ENCODE data around the gene AP3B2.

Gene AP3B2

DNA sequence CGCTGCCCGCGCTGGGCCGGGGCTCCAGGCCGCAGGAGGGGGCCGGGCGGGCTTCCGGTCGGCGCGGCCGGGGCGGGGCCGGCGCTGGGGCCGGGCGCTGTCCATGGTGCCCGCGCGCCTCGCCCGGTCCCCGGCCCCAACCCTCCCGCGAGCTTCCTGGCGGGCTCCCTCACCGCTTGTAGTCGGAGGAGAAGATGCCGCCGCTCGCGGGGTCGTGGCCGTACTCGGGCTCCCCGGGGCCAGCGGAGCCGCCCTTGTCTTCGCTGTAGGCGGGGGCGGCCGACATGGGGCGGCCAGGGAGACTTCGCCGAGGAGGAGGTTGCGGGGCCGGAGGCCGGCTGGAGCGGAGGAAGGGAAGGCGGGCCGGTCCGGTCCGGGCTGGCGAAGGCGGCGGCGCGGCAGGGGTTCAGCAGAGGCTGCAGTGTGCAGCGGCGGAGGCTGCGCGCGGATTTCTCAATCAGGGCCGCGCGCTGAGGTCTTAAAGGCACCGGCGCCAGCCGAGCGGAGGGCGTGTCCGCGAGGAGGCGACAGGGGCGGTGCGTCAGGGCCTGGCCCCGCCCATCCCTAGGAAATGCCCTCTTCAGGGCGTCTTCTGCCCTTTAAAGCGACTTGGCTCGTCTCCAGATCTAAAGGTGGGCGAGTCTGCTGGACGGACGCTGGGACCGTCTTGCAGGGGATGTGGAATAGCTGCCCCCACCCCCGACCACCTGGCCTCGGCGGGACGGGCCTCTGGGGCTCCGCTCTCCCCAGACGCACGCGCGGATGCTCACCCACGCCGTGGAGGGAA, at the start of gene AP3B2:
Gene AP3B2 (minus strand): TSS at position 455 of the 787 bp plus-strand sequence. CDS start 169 bp downstream, at position 286.
- Histone ChIP-seq H3K27me3 (ENCODE audit: insufficient read depth, low read length) (no peaks in the 10 kb centered on the region), H3K4me3 (ENCODE audit: low read length) (peak within 1 kb of the TSS; percentile 89), H3K4me1 (ENCODE audit: insufficient read depth, low read length) (peaks cover 26% of the 10 kb centered on the region), H3K36me3 (ENCODE audit: insufficient read depth, low read length) (no peaks in the 10 kb centered on the region), H3K9me3 (ENCODE audit: low read length) (no peaks in the 10 kb centered on the region), H2AFZ (ENCODE audit: low read depth, low read length) (peak within 1 kb of the TSS; percentile 99)

DNA sequence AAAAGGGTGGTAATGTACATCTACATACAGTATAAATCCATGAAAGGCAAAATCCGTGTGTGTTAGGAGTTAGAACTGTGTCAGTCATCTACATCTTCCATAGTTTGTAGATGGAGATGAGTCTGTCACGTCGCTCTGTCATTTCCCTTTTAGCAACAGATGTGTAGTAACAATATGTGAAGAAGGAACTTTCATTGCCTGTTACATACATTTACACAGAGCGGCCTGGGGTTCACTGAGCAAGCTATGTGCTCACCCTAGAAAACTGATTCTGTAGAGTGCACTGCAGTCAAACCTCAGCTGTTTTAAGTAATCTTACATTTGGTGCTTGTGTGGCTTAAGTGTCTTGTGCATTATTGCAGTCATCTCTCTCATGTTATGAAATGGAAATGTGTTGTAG, 41.6 kb upstream of the AP3B2 start:
- no peak overlapping the region for H2AFZ ChIP-seq (ENCODE audit: low read depth, low read length)
- peak overlapping the region; percentile 69 for H3K4me3 ChIP-seq (ENCODE audit: low read length)
- H3K9me3 ChIP-seq (ENCODE audit: low read length): no peaks in the 10 kb centered on the region
- peaks cover 33% of the 10 kb centered on the region for H3K36me3 ChIP-seq (ENCODE audit: insufficient read depth, low read length)
- no peaks in the 10 kb centered on the region for H3K27me3 ChIP-seq (ENCODE audit: insufficient read depth, low read length)
- peaks cover 17% of the 10 kb centered on the region for H3K4me1 ChIP-seq (ENCODE audit: insufficient read depth, low read length)

- Histone ChIP-seq H3K27me3 (ENCODE audit: insufficient read depth, low read length) (no peaks in the 10 kb centered on the region), H2AFZ (ENCODE audit: low read depth, low read length) (no peak overlapping the region), H3K9me3 (ENCODE audit: low read length) (no peaks in the 10 kb centered on the region), H3K4me3 (ENCODE audit: low read length) (peak overlapping the region; percentile 69), H3K36me3 (ENCODE audit: insufficient read depth, low read length) (peaks cover 28% of the 10 kb centered on the region), H3K4me1 (ENCODE audit: insufficient read depth, low read length) (peaks cover 17% of the 10 kb centered on the region)
Measured at GRCh38 chr15:82750831-82751180, 41.1 kb upstream of the AP3B2 start.

- H3K27me3 ChIP-seq (ENCODE audit: insufficient read depth, low read length): no peaks in the 10 kb centered on the region
- no peaks in the 10 kb centered on the region for H3K9me3 ChIP-seq (ENCODE audit: low read length)
- H3K4me3 ChIP-seq (ENCODE audit: low read length): peak overlapping the region; percentile 69
- peaks cover 17% of the 10 kb centered on the region for H3K4me1 ChIP-seq (ENCODE audit: insufficient read depth, low read length)
- H2AFZ ChIP-seq (ENCODE audit: low read depth, low read length): peak overlapping the region; percentile 27
- H3K36me3 ChIP-seq (ENCODE audit: insufficient read depth, low read length): peaks cover 22% of the 10 kb centered on the region
Measured at GRCh38 chr15:82749951-82750830, 40.5 kb upstream of the AP3B2 start.

GRCh38 chr15:82748315-82748714, 38.6 kb upstream of the AP3B2 start:
- Histone ChIP-seq H3K36me3 (ENCODE audit: insufficient read depth, low read length) (peaks cover 7% of the 10 kb centered on the region), H3K4me3 (ENCODE audit: low read length) (no peak overlapping the region), H2AFZ (ENCODE audit: low read depth, low read length) (no peak overlapping the region), H3K9me3 (ENCODE audit: low read length) (no peaks in the 10 kb centered on the region), H3K4me1 (ENCODE audit: insufficient read depth, low read length) (peaks cover 17% of the 10 kb centered on the region), H3K27me3 (ENCODE audit: insufficient read depth, low read length) (no peaks in the 10 kb centered on the region)

DNA sequence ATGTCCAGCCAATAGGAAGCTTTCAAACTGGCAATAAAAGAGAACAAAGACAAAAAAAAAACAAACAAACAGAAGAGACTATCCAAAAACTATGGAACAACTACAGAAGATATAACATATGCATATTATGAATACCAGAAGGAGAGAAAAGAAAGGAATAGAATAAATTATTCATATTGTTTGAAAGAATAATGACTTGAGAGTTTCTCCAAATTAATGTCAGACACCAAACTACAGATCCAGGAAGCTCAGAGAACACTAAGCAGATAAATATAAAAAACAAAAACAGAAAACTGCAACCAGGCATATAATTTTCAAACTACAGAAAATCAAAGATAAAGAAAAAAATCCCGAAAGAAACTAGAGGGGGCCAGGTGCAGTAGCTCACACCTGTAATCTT, 34.1 kb upstream of the AP3B2 start:
- Histone ChIP-seq H3K4me1 (ENCODE audit: insufficient read depth, low read length) (no peaks in the 10 kb centered on the region), H3K36me3 (ENCODE audit: insufficient read depth, low read length) (no peaks in the 10 kb centered on the region), H3K9me3 (ENCODE audit: low read length) (no peaks in the 10 kb centered on the region), H2AFZ (ENCODE audit: low read depth, low read length) (no peak overlapping the region), H3K4me3 (ENCODE audit: low read length) (no peak overlapping the region), H3K27me3 (ENCODE audit: insufficient read depth, low read length) (no peaks in the 10 kb centered on the region)

DNA sequence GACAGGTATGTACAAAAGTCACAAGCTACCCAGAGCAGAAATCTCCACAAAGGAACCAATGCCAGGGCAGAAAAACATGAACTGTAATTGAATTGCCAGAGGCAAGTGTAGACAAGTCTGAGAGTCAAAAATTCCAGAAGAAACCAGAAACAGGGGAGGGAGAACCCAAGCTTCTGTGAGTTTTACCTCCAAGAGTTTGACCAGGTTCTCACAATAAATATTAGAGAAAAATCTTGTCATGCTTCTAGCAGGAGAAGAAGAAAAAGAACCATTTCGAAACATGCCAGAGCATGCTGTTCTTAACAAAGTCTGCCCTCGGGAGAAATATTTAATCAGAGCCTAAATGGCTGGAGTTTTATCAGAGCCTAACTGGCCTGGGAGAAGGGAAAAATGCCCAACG, 32.5 kb upstream of the AP3B2 start:
- Histone ChIP-seq H2AFZ (ENCODE audit: low read depth, low read length) (no peak overlapping the region), H3K4me3 (ENCODE audit: low read length) (no peak overlapping the region), H3K4me1 (ENCODE audit: insufficient read depth, low read length) (no peaks in the 10 kb centered on the region), H3K36me3 (ENCODE audit: insufficient read depth, low read length) (no peaks in the 10 kb centered on the region), H3K9me3 (ENCODE audit: low read length) (no peaks in the 10 kb centered on the region), H3K27me3 (ENCODE audit: insufficient read depth, low read length) (no peaks in the 10 kb centered on the region)

GRCh38 chr15:82739086-82739485, 29.4 kb upstream of the AP3B2 start:
- no peaks in the 10 kb centered on the region for H3K27me3 ChIP-seq (ENCODE audit: insufficient read depth, low read length)
- peaks cover 2% of the 10 kb centered on the region for H3K36me3 ChIP-seq (ENCODE audit: insufficient read depth, low read length)
- H3K4me1 ChIP-seq (ENCODE audit: insufficient read depth, low read length): no peaks in the 10 kb centered on the region
- H2AFZ ChIP-seq (ENCODE audit: low read depth, low read length): no peak overlapping the region
- no peaks in the 10 kb centered on the region for H3K9me3 ChIP-seq (ENCODE audit: low read length)
- no peak overlapping the region for H3K4me3 ChIP-seq (ENCODE audit: low read length)

GRCh38 chr15:82737975-82738374, 28.3 kb upstream of the AP3B2 start:
- Histone ChIP-seq H3K9me3 (ENCODE audit: low read length) (no peaks in the 10 kb centered on the region), H3K27me3 (ENCODE audit: insufficient read depth, low read length) (no peaks in the 10 kb centered on the region), H3K4me1 (ENCODE audit: insufficient read depth, low read length) (no peaks in the 10 kb centered on the region), H3K4me3 (ENCODE audit: low read length) (no peak overlapping the region), H2AFZ (ENCODE audit: low read depth, low read length) (no peak overlapping the region), H3K36me3 (ENCODE audit: insufficient read depth, low read length) (peaks cover 2% of the 10 kb centered on the region)

GRCh38 chr15:82731527-82731926, 21.9 kb upstream of the AP3B2 start:
- H3K27me3 ChIP-seq (ENCODE audit: insufficient read depth, low read length): no peaks in the 10 kb centered on the region
- no peaks in the 10 kb centered on the region for H3K9me3 ChIP-seq (ENCODE audit: low read length)
- no peak overlapping the region for H3K4me3 ChIP-seq (ENCODE audit: low read length)
- no peaks in the 10 kb centered on the region for H3K4me1 ChIP-seq (ENCODE audit: insufficient read depth, low read length)
- no peak overlapping the region for H2AFZ ChIP-seq (ENCODE audit: low read depth, low read length)
- H3K36me3 ChIP-seq (ENCODE audit: insufficient read depth, low read length): no peaks in the 10 kb centered on the region

GRCh38 chr15:82730022-82730530, 20.4 kb upstream of the AP3B2 start:
- Histone ChIP-seq H2AFZ (ENCODE audit: low read depth, low read length) (no peak overlapping the region), H3K4me3 (ENCODE audit: low read length) (no peak overlapping the region), H3K27me3 (ENCODE audit: insufficient read depth, low read length) (no peaks in the 10 kb centered on the region), H3K9me3 (ENCODE audit: low read length) (no peaks in the 10 kb centered on the region), H3K36me3 (ENCODE audit: insufficient read depth, low read length) (no peaks in the 10 kb centered on the region), H3K4me1 (ENCODE audit: insufficient read depth, low read length) (no peaks in the 10 kb centered on the region)

GRCh38 chr15:82726816-82727215, 17.1 kb upstream of the AP3B2 start:
- no peaks in the 10 kb centered on the region for H3K4me1 ChIP-seq (ENCODE audit: insufficient read depth, low read length)
- H2AFZ ChIP-seq (ENCODE audit: low read depth, low read length): no peak overlapping the region
- H3K27me3 ChIP-seq (ENCODE audit: insufficient read depth, low read length): no peaks in the 10 kb centered on the region
- no peaks in the 10 kb centered on the region for H3K9me3 ChIP-seq (ENCODE audit: low read length)
- no peaks in the 10 kb centered on the region for H3K36me3 ChIP-seq (ENCODE audit: insufficient read depth, low read length)
- H3K4me3 ChIP-seq (ENCODE audit: low read length): no peak overlapping the region

DNA sequence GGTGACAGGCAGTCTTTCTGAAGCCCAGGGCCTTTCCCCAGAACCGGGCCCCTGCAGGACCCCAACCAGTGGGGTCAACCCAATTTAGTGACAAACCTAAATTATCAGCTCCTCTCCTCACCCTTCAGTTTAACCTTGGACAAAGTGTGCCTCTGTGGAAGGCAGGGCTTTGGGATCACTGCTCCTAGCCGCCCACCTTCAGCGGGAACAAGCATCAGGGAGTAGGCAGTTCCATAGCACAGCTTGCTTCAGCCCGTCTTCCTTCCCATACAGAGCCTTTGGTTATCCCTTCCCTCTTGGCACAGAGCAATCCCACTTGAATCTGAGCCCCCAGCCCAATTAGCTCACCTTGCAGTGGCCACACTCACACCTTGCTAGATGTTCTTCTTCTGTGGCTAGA, 5.3 kb upstream of the AP3B2 start:
- H3K36me3 ChIP-seq (ENCODE audit: insufficient read depth, low read length): no peaks in the 10 kb centered on the region
- no peaks in the 10 kb centered on the region for H3K9me3 ChIP-seq (ENCODE audit: low read length)

More for the DNA sequence above, 5.3 kb upstream of the AP3B2 start:
- Histone ChIP-seq H3K4me1 (ENCODE audit: insufficient read depth, low read length) (peaks cover 12% of the 10 kb centered on the region), H3K4me3 (ENCODE audit: low read length) (no peak overlapping the region), H3K27me3 (ENCODE audit: insufficient read depth, low read length) (peaks cover 4% of the 10 kb centered on the region), H2AFZ (ENCODE audit: low read depth, low read length) (no peak overlapping the region)
